GM18507 (cell line): ENCODE data around the gene GOLGA2.
A peak's percentile ranks its signal among the peaks of the same experiment; 100 is the strongest.

ENCODE experiments used
- DNase-seq: peaks from one replicate; pipeline ENCODE4 v3.0.0; 2011; ENCODE audit warnings: low read depth; ENCODE audit not compliant: insufficient read length; ENCODE audit errors: extremely low spot score
- FAIRE-seq: peaks from 2 replicates; lab custom pipeline; 2011; peaks lifted over from hg19 to GRCh38; lab: Jason Lieb, UNC

Gene GOLGA2

DNA sequence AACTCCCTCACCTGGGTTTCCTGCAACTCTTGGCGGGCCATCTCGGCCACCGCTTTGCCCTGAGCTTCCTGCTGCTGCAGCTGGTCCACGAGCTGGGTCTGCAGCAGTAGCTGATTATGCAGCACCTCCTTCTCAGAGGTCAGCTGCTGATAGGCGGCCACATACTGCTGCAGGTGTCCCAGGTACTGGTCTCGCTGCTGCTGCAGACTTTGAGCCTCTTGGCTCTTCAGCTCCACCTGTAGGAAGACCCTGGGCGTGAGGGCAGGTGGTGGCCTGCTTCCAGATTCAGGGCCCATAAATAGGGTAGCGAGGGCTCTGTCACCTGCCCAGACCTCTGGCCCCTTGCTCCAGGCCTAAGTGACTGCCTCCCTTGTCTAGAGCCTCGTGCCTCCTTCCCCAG is 16.7 kb downstream of the GOLGA2 start:
- DNase-seq (no peak), FAIRE-seq (no peak)

GRCh38 chr9:128258326-128258725 is 17.5 kb downstream of the GOLGA2 start:
- FAIRE-seq (no peak), DNase-seq (no peak)

DNA sequence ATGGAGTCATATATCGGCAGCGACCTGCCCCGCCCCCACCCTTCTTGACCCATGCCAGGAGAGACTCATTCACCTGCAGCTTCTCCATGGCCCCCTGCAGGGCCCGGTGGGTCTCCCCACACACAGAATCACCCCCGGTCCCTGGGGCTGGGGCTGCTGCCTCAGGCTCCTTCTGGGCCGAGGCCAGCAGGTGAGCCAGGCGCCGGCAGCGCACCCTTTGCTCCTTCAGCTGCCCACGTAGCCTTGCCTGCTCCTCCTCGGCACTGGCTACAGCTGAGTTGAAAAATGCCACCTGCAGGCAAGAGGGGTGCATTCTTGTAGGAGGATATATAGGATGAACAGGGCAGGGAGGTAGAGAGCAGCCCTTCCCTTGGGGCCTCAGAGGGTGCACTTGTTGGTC is 17.9 kb downstream of the GOLGA2 start:
- no peak for FAIRE-seq
- DNase-seq, result no peak

DNA sequence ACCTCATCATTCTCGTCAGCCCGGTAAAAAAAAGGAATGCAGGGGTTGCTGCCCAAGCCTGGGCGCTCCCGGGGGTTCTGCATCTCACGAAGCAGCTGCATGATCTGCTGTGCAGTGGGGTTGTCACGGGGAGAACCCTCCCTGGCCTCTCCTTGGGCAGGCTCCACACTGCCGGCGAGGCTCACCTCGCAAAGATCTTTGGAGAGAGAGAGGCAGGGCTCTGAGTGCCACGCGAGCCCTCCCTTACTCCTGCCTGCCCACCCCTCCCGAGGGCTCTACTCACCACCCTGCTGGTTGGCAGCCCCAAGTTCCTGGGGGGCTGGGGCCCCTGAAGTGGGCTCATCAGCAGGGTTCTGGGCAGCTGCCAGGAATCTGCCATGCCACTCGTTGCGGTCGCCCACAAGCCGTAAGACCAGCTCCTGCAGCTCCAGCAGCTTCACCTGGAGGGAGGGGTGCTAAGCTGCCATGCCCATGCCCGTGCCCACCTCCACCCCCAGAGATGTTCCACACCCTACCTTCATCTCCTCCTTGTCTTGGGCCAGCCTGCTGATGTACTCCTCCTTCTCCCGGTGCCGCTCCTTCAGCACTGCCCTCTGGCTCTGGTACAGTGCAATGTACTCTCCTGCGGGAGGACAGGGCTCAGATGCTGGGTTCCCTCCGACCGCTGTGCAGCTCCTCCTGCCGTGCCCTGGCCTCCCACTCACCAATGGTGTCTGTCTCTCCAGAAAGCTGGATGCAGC is 18.6 kb downstream of the GOLGA2 start:
- FAIRE-seq (no peak), DNase-seq (no peak)

- FAIRE-seq, result no peak
- peak; percentile 57 for DNase-seq
Measured at GRCh38 chr9:128254855-128255759, 20.7 kb downstream of the GOLGA2 start.

DNA sequence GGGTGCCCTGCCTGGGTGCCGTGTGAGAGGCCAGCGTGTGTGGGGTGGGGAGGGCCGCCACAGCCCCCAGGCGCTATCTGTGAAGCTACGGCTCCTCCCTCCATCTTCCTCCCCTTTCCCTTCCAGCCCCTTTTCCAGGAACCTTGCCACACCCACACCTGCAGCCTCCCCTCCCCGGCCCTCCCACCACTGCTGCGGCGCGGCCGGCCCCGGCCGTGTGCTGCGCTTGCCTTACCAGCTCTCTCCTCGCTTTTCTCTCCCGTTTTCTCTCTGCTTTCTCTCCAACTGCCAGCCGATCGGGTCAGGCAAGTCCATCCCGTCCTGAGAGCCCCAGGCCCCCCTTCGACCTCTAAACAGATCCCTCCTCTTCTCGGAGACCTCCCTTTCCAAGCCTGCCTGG is 21.4 kb downstream of the GOLGA2 start:
- no peak for FAIRE-seq
- DNase-seq, result no peak

DNA sequence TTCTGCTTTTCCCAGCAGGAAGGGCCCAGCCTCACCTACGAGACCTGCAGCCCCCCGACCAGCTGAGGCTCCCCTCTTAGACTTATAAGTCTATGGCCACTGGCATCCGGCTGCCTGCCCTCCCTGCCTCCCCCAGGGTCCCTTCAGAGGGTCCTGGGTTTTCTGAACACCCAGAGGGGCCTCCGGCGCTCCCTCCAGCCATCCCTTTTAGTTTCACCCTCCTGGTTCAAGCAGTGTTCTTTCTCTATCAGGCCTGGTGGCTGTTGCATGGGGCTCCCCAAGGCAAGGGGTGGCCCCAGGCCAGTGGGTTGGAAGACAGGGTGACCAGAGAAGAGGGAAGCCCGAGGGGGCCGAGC is 21.8 kb downstream of the GOLGA2 start:
- DNase-seq (no peak), FAIRE-seq (no peak)

DNA sequence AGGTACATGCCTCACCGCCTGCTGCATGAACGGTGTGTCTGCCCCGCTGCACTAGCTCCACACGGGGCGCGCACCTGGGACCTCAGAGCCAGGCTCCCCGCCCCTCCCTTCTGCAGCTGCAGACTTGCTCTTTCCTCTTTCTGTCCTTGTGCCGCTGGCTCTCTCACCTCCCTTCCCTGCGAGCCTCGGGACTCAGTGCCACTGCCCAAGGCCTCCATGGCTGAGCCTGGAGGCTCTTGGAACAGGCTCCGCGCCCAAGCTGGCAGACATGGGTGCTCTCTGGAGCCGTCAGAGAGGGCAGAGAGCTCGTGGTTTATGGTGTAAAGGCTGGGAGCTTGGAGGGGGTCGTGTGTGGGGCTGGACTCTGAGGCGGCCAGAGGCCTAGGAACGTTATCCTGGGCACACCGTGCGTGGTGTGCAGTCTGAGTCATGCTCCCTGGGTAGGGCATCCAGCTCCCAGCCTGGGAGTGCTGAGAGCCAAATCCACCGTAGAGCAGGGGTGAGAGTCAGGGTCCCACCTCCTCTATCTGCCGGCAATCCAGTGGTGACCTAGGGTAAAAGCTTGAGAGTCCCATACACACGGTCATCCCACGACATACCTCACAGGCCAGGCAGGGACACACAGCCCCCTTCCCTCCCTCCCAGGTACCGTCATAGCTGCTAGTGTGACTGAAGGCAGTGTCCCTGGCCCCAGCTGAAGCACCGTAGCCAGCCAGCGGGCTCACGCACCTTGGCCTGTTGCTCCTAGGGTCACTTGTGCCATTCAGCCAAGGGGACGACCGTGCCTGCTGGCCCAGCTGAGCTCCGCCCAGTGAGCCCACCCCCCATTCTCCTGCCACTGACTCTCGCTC is 22.4 kb downstream of the GOLGA2 start:
- FAIRE-seq (no peak), DNase-seq (no peak)

- FAIRE-seq (no peak), DNase-seq (no peak)
Measured at GRCh38 chr9:128252317-128253139, 23.3 kb downstream of the GOLGA2 start.

DNA sequence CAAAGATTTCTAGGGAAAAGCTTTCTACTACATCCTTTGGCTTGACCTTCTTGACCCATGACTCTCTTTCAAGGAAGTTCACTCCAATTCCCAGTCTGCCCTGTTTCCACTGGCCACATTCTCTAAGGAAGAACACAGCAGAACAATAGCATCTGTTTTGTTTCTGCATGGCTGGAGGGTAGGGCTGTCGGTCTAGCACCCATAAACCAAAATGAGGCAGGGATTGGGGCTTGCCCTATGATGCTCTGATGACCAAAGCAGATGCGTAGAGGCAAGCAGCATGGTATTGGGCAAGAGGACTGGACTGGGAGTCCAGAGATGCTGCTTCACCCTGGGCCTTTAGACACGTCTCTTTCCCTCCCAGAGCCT is 24.1 kb downstream of the GOLGA2 start:
- FAIRE-seq (no peak), DNase-seq (no peak)

DNA sequence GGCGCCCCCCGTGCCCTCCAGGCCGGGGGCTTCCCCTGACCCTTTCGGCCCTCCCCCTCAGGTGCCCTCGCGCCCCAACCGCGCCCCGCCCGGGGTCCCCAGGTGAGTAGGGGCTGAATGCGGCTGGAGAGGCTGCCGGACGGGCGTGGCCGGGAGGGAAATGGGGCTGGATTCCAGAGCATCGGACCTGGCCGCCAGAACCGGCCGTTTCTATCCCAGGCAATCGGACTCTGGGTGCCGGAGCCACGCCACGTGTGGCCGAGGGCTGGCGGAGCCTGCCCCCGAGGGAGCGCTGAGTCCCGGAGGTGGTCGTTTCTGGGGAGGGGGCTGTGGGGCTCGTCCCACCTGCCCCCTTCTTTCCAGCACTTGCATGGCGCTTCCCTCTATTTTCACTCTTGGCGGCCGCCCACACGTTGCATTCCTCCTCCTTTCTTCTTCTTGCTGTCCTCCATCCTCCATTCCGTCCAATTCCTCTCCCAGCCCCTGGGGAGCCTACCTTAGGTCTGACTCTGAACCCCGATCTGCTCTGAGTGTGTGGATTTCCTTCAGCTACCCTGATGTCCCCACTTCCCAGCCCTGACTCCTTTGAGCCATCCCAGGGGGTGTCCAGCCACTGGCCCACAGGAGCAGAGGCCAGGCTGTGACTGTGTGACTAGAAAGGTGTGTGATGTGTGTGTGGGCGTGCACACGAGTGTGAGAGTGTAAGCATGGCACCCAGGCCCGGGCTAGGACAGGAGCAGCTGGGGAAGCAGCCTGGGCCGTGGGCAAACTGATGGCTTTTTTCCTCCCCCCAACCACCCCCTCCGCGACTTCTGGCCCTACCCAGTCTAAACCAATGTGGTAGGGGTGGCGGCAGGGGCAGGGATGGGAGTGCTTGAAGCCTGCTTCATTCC is 24.7 kb downstream of the GOLGA2 start:
- no peak for DNase-seq
- FAIRE-seq, result no peak

GRCh38 chr9:128249908-128250838 is 25.6 kb downstream of the GOLGA2 start:
- DNase-seq (peak; percentile 92), FAIRE-seq (peak; percentile 65)

DNA sequence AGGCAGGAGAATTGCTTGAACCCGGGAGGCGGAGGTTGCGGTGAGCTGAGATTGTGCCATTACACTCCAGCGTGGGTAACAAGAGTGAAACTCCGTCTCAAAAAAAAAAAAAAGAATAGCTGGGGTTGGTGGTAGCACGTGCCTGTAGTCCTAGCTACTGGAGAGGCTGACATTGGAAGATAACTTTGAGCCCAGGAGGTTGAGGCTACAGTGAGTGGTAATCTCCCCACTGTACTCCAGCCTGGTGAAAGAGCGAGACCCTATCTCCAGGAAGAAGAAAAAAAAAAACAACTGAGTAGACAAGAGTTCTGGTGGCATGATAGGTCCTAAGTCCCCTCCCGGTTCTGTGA is 26.3 kb downstream of the GOLGA2 start:
- FAIRE-seq (no peak), DNase-seq (no peak)

- FAIRE-seq (no peak), DNase-seq (no peak)
Measured at GRCh38 chr9:128247226-128247803, 28.5 kb downstream of the GOLGA2 start.

DNA sequence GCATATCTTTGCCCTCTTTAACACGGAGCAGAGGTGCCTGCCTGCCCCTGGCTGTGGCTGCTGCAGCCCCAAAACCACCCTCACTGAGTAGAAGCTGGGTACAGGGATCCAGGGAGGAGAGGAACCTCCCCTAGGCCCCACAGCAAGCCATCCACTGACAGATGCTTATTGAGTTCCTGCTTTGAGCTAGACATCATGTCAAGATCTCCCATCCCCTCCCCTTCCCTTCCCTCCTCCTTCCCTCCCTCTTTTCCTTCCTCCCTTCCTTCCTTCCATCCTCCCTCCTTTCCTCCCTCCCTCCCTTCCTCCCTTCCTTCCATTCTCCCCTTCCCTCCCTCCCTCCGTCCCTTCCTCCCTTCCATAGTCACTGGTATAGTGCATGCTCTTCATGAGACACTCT is 29.3 kb downstream of the GOLGA2 start:
- no peak for DNase-seq
- no peak for FAIRE-seq

DNA sequence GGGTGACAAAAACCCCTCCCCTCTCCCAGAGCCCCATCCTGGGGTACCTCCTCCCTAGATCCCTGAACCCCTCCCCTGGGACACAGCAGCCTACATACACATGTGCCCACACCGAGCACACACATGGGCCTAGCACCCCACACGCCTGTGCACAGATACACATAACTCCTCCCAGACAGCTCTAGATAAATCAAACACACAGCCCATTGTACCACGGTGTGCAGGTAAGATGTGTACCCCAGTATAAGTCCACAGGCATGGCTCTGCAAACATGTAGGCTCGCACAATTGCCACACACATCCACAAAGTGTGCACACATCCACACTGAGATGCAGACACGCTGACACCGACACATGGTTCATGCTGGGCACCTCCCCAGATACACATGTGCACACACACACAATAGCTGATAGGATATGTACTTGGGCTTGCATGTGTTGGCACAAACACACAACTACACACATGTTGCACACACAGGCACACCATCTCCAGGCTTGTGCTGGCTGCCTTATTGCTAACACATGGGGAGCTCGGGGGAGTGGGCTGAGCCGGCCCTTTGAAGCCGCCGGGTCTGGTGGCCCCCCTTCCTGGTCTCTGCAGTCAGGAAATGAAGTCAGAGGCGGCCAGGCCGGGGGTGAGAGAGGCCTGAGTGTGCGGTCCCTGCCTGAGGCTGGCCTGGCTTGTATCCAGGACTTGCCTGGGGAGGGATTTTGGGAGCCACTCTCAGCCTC is 30.2 kb downstream of the GOLGA2 start:
- FAIRE-seq (no peak), DNase-seq (no peak)

DNA sequence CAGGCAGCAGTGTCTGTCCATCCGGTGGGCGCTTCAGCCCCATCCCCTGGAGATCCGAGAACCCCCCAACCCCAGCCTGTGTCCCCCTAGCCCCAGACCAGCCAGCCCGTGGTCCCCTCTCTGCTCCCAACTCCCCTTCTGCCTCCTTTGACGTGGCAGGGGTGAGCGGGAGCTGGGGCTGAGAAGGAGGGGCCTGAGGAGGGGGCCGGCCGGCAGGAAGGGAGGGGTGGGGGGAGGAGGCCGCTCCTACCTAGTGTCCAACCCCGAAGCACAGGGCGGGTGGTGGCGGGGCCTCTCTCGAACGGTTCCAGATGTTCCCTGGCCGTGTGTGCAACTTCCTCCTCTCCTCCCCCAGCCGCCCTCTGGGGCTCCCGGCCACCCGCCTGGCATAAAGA is 31.0 kb downstream of the GOLGA2 start:
- FAIRE-seq (no peak), DNase-seq (no peak)
